Liver (tissue), 3 donors: ENCODE results near the gene UBE2L3.
"Not testable (repeated sequence)": the region's sequence is repeated elsewhere in the genome, so short reads cannot be mapped to it uniquely, and the experiment has no call there.

Experiments used
- EGR1 ChIP-seq, 2 donors: IDR thresholded peaks; 2 replicates each; pipeline ENCODE4 v1.6.1; 2016 to 2018; ENCODE audit warnings: antibody characterized with exemption in 2 of 2, low read depth in 2 of 2
- FOXA1 ChIP-seq: IDR thresholded peaks from 2 replicates; pipeline ENCODE4 v1.6.1; 2016; ENCODE audit warnings: antibody characterized with exemption
- GABPA ChIP-seq, 2 donors: IDR thresholded peaks in 1 of 2; conservative IDR thresholded peaks in 1 of 2; 2 replicates each; pipeline ENCODE4 v1.6.1; 2016; ENCODE audit warnings: antibody characterized with exemption in 2 of 2, mild to moderate bottlenecking in 1 of 2, moderate library complexity in 1 of 2
- RAD21 ChIP-seq, 2 donors: IDR thresholded peaks; 2 replicates each; pipeline ENCODE4 v1.6.1; 2016; ENCODE audit warnings: antibody characterized with exemption in 2 of 2, mild to moderate bottlenecking in 2 of 2
- SP1 ChIP-seq: IDR thresholded peaks from 2 replicates; pipeline ENCODE4 v1.6.1; 2018; ENCODE audit warnings: antibody characterized with exemption, mild to moderate bottlenecking
- TAF1 ChIP-seq: conservative IDR thresholded peaks from 2 replicates; pipeline ENCODE4 v1.6.1; 2016; ENCODE audit warnings: antibody characterized with exemption, mild to moderate bottlenecking
- YY1 ChIP-seq: IDR thresholded peaks from 2 replicates; pipeline ENCODE4 v1.6.1; 2016; ENCODE audit warnings: antibody characterized with exemption, mild to moderate bottlenecking
- TF ChIP-seq, protein P1 (sequence below): fragments of 150-350 bp; IDR thresholded peaks from 2 replicates; pipeline ENCODE4 v1.5.1; 2017; ENCODE audit warnings: improper control_type of control experiment, low read depth, low read length; ENCODE audit not compliant: missing input control
- TF ChIP-seq, protein P2 (sequence below): IDR thresholded peaks from 2 replicates; pipeline ENCODE4 v1.6.1; 2016; ENCODE audit warnings: antibody characterized with exemption
- TF ChIP-seq, protein P3 (sequence below): IDR thresholded peaks from 2 replicates; pipeline ENCODE4 v1.6.1; 2016; ENCODE audit warnings: antibody characterized with exemption
- TF ChIP-seq, protein P4 (sequence below): IDR thresholded peaks from 2 replicates; pipeline ENCODE4 v1.6.1; 2016; ENCODE audit warnings: antibody characterized with exemption, mild to moderate bottlenecking
- TF ChIP-seq, protein P5 (sequence below): IDR thresholded peaks from 2 replicates; pipeline ENCODE4 v1.6.1; 2016; ENCODE audit warnings: antibody characterized with exemption
- donor health status: healthy.
- donor health status: healthy.

DNA sequence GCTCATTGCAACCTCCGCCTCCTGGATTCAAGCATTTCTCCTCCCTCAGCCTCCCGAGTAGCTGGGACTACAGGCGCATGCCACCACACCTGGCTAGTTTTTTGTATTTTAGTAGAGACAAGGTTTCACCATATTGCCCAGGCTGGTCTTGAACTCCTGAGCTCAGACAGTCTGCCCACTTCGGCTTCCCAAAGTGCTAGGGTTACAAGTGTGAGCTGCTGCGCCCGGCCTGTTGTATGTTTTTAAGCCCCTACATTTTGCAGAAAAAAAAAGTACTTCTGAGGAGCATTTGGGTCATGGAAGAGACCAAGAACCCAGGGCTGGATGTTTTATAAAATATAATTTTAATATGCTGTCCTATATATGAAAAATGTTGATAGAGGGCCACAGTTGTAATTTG is 49.8 kb downstream of the UBE2L3 start:
- TF ChIP-seq, protein P1, sequence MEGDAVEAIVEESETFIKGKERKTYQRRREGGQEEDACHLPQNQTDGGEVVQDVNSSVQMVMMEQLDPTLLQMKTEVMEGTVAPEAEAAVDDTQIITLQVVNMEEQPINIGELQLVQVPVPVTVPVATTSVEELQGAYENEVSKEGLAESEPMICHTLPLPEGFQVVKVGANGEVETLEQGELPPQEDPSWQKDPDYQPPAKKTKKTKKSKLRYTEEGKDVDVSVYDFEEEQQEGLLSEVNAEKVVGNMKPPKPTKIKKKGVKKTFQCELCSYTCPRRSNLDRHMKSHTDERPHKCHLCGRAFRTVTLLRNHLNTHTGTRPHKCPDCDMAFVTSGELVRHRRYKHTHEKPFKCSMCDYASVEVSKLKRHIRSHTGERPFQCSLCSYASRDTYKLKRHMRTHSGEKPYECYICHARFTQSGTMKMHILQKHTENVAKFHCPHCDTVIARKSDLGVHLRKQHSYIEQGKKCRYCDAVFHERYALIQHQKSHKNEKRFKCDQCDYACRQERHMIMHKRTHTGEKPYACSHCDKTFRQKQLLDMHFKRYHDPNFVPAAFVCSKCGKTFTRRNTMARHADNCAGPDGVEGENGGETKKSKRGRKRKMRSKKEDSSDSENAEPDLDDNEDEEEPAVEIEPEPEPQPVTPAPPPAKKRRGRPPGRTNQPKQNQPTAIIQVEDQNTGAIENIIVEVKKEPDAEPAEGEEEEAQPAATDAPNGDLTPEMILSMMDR: not testable (repeated sequence)
- not testable (repeated sequence) for TF ChIP-seq RAD21 (IDR thresholded peaks at IDR 0.05); EGR1 (IDR thresholded peaks at IDR 0.05; ENCODE audit: low read depth in 2 of 2); GABPA (IDR thresholded peaks at IDR 0.05 in 1 of 2, conservative IDR thresholded peaks at IDR 0.05 in 1 of 2); TAF1; YY1; SP1; FOXA1
- TF ChIP-seq, protein P2, sequence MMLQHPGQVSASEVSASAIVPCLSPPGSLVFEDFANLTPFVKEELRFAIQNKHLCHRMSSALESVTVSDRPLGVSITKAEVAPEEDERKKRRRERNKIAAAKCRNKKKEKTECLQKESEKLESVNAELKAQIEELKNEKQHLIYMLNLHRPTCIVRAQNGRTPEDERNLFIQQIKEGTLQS: not testable (repeated sequence)
- TF ChIP-seq, protein P3, sequence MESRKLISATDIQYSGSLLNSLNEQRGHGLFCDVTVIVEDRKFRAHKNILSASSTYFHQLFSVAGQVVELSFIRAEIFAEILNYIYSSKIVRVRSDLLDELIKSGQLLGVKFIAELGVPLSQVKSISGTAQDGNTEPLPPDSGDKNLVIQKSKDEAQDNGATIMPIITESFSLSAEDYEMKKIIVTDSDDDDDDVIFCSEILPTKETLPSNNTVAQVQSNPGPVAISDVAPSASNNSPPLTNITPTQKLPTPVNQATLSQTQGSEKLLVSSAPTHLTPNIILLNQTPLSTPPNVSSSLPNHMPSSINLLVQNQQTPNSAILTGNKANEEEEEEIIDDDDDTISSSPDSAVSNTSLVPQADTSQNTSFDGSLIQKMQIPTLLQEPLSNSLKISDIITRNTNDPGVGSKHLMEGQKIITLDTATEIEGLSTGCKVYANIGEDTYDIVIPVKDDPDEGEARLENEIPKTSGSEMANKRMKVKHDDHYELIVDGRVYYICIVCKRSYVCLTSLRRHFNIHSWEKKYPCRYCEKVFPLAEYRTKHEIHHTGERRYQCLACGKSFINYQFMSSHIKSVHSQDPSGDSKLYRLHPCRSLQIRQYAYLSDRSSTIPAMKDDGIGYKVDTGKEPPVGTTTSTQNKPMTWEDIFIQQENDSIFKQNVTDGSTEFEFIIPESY: not testable (repeated sequence)
- TF ChIP-seq, protein P4, sequence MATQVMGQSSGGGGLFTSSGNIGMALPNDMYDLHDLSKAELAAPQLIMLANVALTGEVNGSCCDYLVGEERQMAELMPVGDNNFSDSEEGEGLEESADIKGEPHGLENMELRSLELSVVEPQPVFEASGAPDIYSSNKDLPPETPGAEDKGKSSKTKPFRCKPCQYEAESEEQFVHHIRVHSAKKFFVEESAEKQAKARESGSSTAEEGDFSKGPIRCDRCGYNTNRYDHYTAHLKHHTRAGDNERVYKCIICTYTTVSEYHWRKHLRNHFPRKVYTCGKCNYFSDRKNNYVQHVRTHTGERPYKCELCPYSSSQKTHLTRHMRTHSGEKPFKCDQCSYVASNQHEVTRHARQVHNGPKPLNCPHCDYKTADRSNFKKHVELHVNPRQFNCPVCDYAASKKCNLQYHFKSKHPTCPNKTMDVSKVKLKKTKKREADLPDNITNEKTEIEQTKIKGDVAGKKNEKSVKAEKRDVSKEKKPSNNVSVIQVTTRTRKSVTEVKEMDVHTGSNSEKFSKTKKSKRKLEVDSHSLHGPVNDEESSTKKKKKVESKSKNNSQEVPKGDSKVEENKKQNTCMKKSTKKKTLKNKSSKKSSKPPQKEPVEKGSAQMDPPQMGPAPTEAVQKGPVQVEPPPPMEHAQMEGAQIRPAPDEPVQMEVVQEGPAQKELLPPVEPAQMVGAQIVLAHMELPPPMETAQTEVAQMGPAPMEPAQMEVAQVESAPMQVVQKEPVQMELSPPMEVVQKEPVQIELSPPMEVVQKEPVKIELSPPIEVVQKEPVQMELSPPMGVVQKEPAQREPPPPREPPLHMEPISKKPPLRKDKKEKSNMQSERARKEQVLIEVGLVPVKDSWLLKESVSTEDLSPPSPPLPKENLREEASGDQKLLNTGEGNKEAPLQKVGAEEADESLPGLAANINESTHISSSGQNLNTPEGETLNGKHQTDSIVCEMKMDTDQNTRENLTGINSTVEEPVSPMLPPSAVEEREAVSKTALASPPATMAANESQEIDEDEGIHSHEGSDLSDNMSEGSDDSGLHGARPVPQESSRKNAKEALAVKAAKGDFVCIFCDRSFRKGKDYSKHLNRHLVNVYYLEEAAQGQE: not testable (repeated sequence)
- TF ChIP-seq, protein P5, sequence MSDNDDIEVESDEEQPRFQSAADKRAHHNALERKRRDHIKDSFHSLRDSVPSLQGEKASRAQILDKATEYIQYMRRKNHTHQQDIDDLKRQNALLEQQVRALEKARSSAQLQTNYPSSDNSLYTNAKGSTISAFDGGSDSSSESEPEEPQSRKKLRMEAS: not testable (repeated sequence)
